ENCODE results near the gene L2HGDH.

GRCh38 chr14:50342221-50343078 lies 30.4 kb upstream of the L2HGDH start:
- TF ChIP-seq CTCF (conservative IDR thresholded peaks at IDR 0.05) (peak; percentile 80), ZFX (IDR thresholded peaks at IDR 0.05) (no peak)
